Measurements from ENCODE around the gene C5orf63. TPM values are rescaled to one million over a fixed set of nuclear protein-coding genes. Genes with fewer than 3 reads are reported as not detected.

C5orf63 gene
- total and polyA plus RNA-seq, 2 of the 8 experiments (the other 6 are each of a cell fraction or from before 2014, with no cell fraction given): 0.67 to 0.71 TPM

DNA sequence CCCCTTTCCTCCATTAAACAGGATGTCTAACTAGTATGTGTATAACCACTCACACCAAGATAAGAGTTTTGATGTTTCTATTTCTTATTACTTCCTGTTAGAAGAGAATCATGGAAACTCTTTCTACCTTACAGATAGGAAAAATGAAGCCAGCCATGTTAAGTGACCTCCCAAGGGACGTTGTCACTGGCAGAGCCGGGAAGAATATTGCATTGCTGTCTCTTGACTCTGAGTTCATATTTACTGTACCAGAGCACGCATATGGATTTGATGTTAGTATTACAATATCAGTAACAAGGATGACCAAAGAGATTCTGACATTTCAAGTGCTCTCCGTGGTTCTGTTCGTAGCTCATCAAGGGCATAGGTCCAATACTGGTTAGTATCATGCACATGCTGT, 12.5 kb upstream of the C5orf63 start (continued):
- TF ChIP-seq KDM1A (IDR thresholded peaks at IDR 0.05; ENCODE audit: borderline replicate concordance, low read length) (no peak), KDM5A (IDR thresholded peaks at IDR 0.05; ENCODE audit: low read length) (no peak), CHD2 (IDR thresholded peaks at IDR 0.05; ENCODE audit: low read length) (no peak)

Data from H1 (cell line).